Measurements from ENCODE around the gene CCDC17.

CCDC17 gene

GRCh38 chr1:45586769-45587168, 37.1 kb downstream of the CCDC17 start:
- no peak for TF ChIP-seq YY1 (IDR thresholded peaks at IDR 0.05; ENCODE audit: insufficient read depth, insufficient read length)
- TF ChIP-seq ZNF274 (IDR thresholded peaks at IDR 0.05; ENCODE audit: low read depth, low read length): no peak
- TF ChIP-seq SUZ12 (IDR thresholded peaks at IDR 0.05; ENCODE audit: extremely low read depth, insufficient read depth, insufficient read length): no peak
- no peaks in the 10 kb centered on the region for H3K9me3 ChIP-seq (ENCODE audit: insufficient read depth, low read length)
- H3K27me3 ChIP-seq (ENCODE audit: insufficient read depth, insufficient read length): no peaks in the 10 kb centered on the region
- peaks cover 2% of the 10 kb centered on the region for H3K4me1 ChIP-seq (ENCODE audit: insufficient read depth, insufficient read length)
- peak overlapping the region; percentile 99 for H3K4me3 ChIP-seq (ENCODE audit: insufficient read length, low read depth)
- no peak overlapping the region for H3K9ac ChIP-seq (ENCODE audit: insufficient read length, low read depth)
- DNase-seq (ENCODE audit: low read depth, low spot score): no peak
- peaks cover 60% of the 10 kb centered on the region for H3K36me3 ChIP-seq (ENCODE audit: insufficient read depth, insufficient read length, low read length)

- DNase-seq (ENCODE audit: low read depth, low spot score): no peak
- Histone ChIP-seq H3K36me3 (ENCODE audit: insufficient read depth, insufficient read length, low read length) (peaks cover 49% of the 10 kb centered on the region), H3K4me1 (ENCODE audit: insufficient read depth, insufficient read length) (peaks cover 2% of the 10 kb centered on the region), H3K27me3 (ENCODE audit: insufficient read depth, insufficient read length) (no peaks in the 10 kb centered on the region), H3K9me3 (ENCODE audit: insufficient read depth, low read length) (no peaks in the 10 kb centered on the region), H3K4me3 (ENCODE audit: insufficient read length, low read depth) (peak overlapping the region; percentile 99), H3K9ac (ENCODE audit: insufficient read length, low read depth) (peak overlapping the region; percentile 92)
- TF ChIP-seq ZNF274 (IDR thresholded peaks at IDR 0.05; ENCODE audit: low read depth, low read length): no peak
Measured at GRCh38 chr1:45585496-45586075, 38.3 kb downstream of the CCDC17 start.

GRCh38 chr1:45585110-45585426, 38.8 kb downstream of the CCDC17 start:
- no peaks in the 10 kb centered on the region for H3K9me3 ChIP-seq (ENCODE audit: insufficient read depth, low read length)
- peak overlapping the region; percentile 99 for H3K4me3 ChIP-seq (ENCODE audit: insufficient read length, low read depth)
- no peak for DNase-seq (ENCODE audit: low read depth, low spot score)
- no peaks in the 10 kb centered on the region for H3K27me3 ChIP-seq (ENCODE audit: insufficient read depth, insufficient read length)
- H3K9ac ChIP-seq (ENCODE audit: insufficient read length, low read depth): peak overlapping the region; percentile 92
- H3K4me1 ChIP-seq (ENCODE audit: insufficient read depth, insufficient read length): peaks cover 2% of the 10 kb centered on the region
- no peak for TF ChIP-seq SUZ12 (IDR thresholded peaks at IDR 0.05; ENCODE audit: extremely low read depth, insufficient read depth, insufficient read length)
- no peak for TF ChIP-seq ZNF274 (IDR thresholded peaks at IDR 0.05; ENCODE audit: low read depth, low read length)
- no peak for TF ChIP-seq YY1 (IDR thresholded peaks at IDR 0.05; ENCODE audit: insufficient read depth, insufficient read length)
- H3K36me3 ChIP-seq (ENCODE audit: insufficient read depth, insufficient read length, low read length): peaks cover 47% of the 10 kb centered on the region

- no peak for TF ChIP-seq ZNF274 (IDR thresholded peaks at IDR 0.05; ENCODE audit: low read depth, low read length)
- peak; percentile 76 for TF ChIP-seq YY1 (IDR thresholded peaks at IDR 0.05; ENCODE audit: insufficient read depth, insufficient read length)
- H3K9me3 ChIP-seq (ENCODE audit: insufficient read depth, low read length): no peaks in the 10 kb centered on the region
- DNase-seq (ENCODE audit: low read depth, low spot score): peak; percentile 95
- H3K36me3 ChIP-seq (ENCODE audit: insufficient read depth, insufficient read length, low read length): peaks cover 43% of the 10 kb centered on the region
- H3K27me3 ChIP-seq (ENCODE audit: insufficient read depth, insufficient read length): no peaks in the 10 kb centered on the region
- H3K4me1 ChIP-seq (ENCODE audit: insufficient read depth, insufficient read length): peaks cover 2% of the 10 kb centered on the region
- H3K4me3 ChIP-seq (ENCODE audit: insufficient read length, low read depth): peak overlapping the region; percentile 99
- peak overlapping the region; percentile 100 for H3K9ac ChIP-seq (ENCODE audit: insufficient read length, low read depth)
Measured at GRCh38 chr1:45584351-45585109, 39.3 kb downstream of the CCDC17 start.

DNA sequence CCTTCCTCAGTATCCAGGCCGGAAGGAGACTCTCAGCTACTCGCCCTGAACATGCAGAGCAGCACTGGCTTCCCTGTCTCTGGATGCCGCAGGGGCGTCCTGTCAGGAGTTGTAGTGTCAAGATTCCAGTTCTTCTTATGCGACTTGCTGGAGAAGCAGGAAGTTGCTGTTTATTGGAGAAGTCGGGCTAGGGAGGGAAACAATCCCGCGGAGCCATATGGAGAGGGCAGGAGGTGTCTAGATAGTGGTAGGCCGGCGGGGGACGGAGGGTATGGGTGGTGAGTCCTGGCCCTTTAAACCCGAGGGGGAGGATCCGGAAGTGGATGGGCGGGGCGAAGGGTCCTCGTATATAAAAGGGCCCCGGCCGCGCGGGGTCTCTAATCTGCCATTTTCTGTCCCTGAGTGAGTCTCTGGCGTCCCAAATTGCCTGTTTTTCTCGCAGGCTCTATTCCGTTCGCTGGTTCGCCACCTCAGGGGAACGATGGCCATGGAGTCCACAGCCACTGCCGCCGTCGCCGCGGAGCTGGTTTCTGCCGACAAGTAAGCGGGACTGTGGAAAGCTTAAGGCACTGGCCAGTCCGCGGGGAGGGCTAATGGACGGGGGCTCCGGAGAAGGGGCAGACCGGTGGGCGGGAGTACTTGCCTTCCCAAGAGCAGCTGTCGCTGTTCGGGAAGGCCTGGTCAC, 40.0 kb downstream of the CCDC17 start, which contains the start of gene NASP:
NASP (plus strand) TSS at position 376 of the 685 bp plus-strand sequence; CDS start at position 482, 106 bp downstream.
- H3K27me3 ChIP-seq (ENCODE audit: insufficient read depth, insufficient read length): no peaks in the 10 kb centered on the region
- peak within 1 kb of the TSS; percentile 99 for H3K4me3 ChIP-seq (ENCODE audit: insufficient read length, low read depth)
- peak; percentile 78 for DNase-seq (ENCODE audit: low read depth, low spot score)
- no peaks in the 10 kb centered on the region for H3K4me1 ChIP-seq (ENCODE audit: insufficient read depth, insufficient read length)
- peaks cover 37% of the 10 kb centered on the region for H3K36me3 ChIP-seq (ENCODE audit: insufficient read depth, insufficient read length, low read length)
- TF ChIP-seq ZNF274 (IDR thresholded peaks at IDR 0.05; ENCODE audit: low read depth, low read length) (no peak), SUZ12 (IDR thresholded peaks at IDR 0.05; ENCODE audit: extremely low read depth, insufficient read depth, insufficient read length) (no peak), YY1 (IDR thresholded peaks at IDR 0.05; ENCODE audit: insufficient read depth, insufficient read length) (no peak)
- H3K9ac ChIP-seq (ENCODE audit: insufficient read length, low read depth): peak within 1 kb of the TSS; percentile 100
- peaks cover 6% of the 10 kb centered on the region; the same call in 1 of the 2 replicates for H3K9me3 ChIP-seq (ENCODE audit: insufficient read depth, low read length)

DNA sequence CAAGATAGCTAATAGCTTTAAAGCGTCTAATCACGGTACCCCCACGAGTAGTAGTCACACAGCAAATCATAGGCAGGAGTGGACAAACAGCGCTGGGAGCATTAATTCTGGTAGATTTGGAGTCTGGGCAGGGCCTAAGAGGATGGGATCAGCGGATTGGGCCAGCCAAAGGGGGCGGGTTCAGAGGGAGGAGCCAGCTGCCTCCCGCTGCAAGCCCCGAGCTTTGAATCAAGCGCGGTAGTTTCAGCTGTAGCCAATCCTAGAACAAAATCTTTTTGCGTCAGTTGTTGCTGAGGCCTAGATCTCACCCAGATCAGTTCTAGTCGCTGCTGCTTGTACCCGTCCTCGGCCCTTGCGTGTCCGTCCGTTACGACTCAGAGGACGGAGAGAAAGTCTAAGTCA, 40.6 kb downstream of the CCDC17 start:
- H3K36me3 ChIP-seq (ENCODE audit: insufficient read depth, insufficient read length, low read length): peaks cover 32% of the 10 kb centered on the region
- TF ChIP-seq YY1 (IDR thresholded peaks at IDR 0.05; ENCODE audit: insufficient read depth, insufficient read length): no peak
- no peak for TF ChIP-seq ZNF274 (IDR thresholded peaks at IDR 0.05; ENCODE audit: low read depth, low read length)
- TF ChIP-seq SUZ12 (IDR thresholded peaks at IDR 0.05; ENCODE audit: extremely low read depth, insufficient read depth, insufficient read length): no peak
- no peaks in the 10 kb centered on the region for H3K27me3 ChIP-seq (ENCODE audit: insufficient read depth, insufficient read length)
- peaks cover 11% of the 10 kb centered on the region; the same call in 1 of the 2 replicates for H3K9me3 ChIP-seq (ENCODE audit: insufficient read depth, low read length)
- no peaks in the 10 kb centered on the region for H3K4me1 ChIP-seq (ENCODE audit: insufficient read depth, insufficient read length)
- peak overlapping the region; percentile 99 for H3K4me3 ChIP-seq (ENCODE audit: insufficient read length, low read depth)
- peak; percentile 98 for DNase-seq (ENCODE audit: low read depth, low spot score)
- H3K9ac ChIP-seq (ENCODE audit: insufficient read length, low read depth): peak overlapping the region; percentile 100

DNA sequence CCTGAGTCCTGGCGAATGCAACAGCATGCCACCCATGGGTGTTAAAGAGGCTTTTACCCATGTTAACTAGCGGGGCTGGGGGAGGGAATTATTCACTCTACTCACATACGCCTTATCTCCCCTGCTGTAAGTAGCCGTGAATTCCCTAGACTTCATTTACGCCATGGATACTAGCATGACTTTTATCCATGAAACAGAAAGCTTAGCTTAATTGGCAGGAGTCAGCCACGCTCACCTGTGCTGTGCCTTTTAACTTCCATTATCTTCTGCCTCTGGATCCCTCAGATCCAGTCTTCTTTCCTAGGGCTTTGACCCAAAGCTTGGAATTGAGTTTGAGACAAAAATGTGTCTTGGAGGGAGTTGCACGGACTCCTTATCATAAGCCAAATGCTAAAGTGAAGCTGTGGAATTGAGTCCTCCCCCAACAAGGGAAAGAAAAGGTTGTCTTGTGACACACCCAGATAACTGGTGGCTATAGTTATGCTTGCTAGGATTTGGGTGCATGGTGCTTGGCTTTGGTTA, 49.7 kb downstream of the CCDC17 start:
- no peaks in the 10 kb centered on the region for H3K4me1 ChIP-seq (ENCODE audit: insufficient read depth, insufficient read length)
- H3K4me3 ChIP-seq (ENCODE audit: insufficient read length, low read depth): no peak overlapping the region
- peaks cover 8% of the 10 kb centered on the region; the same call in 1 of the 2 replicates for H3K9me3 ChIP-seq (ENCODE audit: insufficient read depth, low read length)
- H3K27me3 ChIP-seq (ENCODE audit: insufficient read depth, insufficient read length): no peaks in the 10 kb centered on the region
- DNase-seq (ENCODE audit: low read depth, low spot score): no peak
- no peak overlapping the region for H3K9ac ChIP-seq (ENCODE audit: insufficient read length, low read depth)
- TF ChIP-seq ZNF274 (IDR thresholded peaks at IDR 0.05; ENCODE audit: low read depth, low read length): no peak
- H3K36me3 ChIP-seq (ENCODE audit: insufficient read depth, insufficient read length, low read length): peaks cover 30% of the 10 kb centered on the region

Data from NT2/D1 (cell line).